Measurements from ENCODE around the gene TRIM72.

DNA sequence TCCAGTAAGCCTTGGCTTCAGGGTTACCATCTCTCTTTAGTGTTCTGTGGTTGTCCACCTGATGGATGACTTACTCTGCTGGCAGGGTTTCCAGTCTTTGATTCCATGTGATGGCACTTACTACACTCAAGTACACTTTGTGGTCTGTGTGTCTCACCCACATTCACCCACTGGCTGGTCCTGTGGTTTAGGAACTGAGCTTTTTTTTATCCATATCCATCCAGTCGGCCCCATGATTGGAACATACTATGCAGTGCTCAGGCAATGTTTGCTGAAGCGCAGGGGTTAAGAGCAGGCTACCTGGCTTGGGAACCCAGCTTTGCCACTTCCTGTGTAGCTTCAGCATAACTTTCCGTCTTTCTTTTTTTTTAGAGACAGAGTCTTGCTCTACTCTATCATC is 36.8 kb upstream of the TRIM72 start:
- no peak for TF ChIP-seq EZH2 (IDR thresholded peaks at IDR 0.05)
- TF ChIP-seq, protein P1, sequence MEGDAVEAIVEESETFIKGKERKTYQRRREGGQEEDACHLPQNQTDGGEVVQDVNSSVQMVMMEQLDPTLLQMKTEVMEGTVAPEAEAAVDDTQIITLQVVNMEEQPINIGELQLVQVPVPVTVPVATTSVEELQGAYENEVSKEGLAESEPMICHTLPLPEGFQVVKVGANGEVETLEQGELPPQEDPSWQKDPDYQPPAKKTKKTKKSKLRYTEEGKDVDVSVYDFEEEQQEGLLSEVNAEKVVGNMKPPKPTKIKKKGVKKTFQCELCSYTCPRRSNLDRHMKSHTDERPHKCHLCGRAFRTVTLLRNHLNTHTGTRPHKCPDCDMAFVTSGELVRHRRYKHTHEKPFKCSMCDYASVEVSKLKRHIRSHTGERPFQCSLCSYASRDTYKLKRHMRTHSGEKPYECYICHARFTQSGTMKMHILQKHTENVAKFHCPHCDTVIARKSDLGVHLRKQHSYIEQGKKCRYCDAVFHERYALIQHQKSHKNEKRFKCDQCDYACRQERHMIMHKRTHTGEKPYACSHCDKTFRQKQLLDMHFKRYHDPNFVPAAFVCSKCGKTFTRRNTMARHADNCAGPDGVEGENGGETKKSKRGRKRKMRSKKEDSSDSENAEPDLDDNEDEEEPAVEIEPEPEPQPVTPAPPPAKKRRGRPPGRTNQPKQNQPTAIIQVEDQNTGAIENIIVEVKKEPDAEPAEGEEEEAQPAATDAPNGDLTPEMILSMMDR (IDR thresholded peaks at IDR 0.05) = no peak
